GM12892 (cell line): ENCODE data around the gene BMERB1.

Source experiments
- POLR2A ChIP-seq: IDR thresholded peaks from 2 replicates; pipeline ENCODE4 v1.6.1; 2011; ENCODE audit warnings: low read depth, low read length, control low read depth
- POLR2AphosphoS5 ChIP-seq: IDR thresholded peaks from 2 replicates; pipeline ENCODE4 v1.6.1; 2011; ENCODE audit warnings: low read depth, low read length, control low read depth
- TAF1 ChIP-seq: IDR thresholded peaks from 2 replicates; pipeline ENCODE4 v1.6.1; 2011; ENCODE audit warnings: low read depth, mild to moderate bottlenecking, control low read depth, low read length, borderline replicate concordance

DNA sequence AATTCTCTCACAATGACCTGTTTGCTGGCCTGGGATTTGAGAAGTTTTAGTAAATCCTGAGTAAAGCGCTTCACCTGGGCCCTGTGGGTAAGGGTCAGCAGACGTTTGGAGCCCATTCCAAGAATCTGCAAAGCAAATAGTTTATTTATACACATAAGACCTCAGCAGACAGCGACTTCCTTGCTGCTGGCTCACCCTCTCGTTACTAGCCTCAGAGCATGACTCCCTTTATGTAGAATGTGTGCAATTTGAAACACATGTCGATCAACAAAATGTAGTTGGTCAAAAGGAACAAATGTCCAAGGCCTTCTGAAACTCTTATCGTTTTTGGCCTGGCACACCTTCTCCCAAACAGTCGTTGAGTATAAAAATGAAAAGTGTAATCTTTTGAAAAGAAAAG is 177.2 kb downstream of the BMERB1 start:
- TF ChIP-seq POLR2A (no peak), POLR2AphosphoS5 (no peak), TAF1 (no peak)
